SK-N-SH (cell line): ENCODE measurements around the gene TPRG1. TPM values are rescaled to one million over a fixed set of nuclear protein-coding genes. Genes with fewer than 3 reads are reported as not detected.

Experiments
- CTCF ChIA-PET: fragments of 300-600, 350-600 bp; formaldehyde crosslinking; extraction: SDS; loops from one replicate; lab custom pipeline; 2021; lab: Yijun Ruan, JAX
- POLR2A ChIA-PET: fragments of 350-600 bp; sonication (Branson Sonifier 250); formaldehyde crosslinking; extraction: SDS; loops from one replicate; lab custom pipeline; 2020; ENCODE audit warnings: antibody characterized with exemption, inconsistent platforms; lab: Yijun Ruan, JAX
- DNase-seq: peaks from one replicate; pipeline ENCODE4 v3.0.0; 2012
- H2AFZ ChIP-seq: fragments of 200-600 bp; sonication (generic); 2 replicates; pipeline ENCODE4 v1.8.1; 2016; ENCODE audit warnings: antibody characterized with exemption, mild to moderate bottlenecking, low read depth
- H3F3A ChIP-seq: fragments of 200-600 bp; sonication (generic); replicated peaks from 2 replicates; pipeline ENCODE3; 2016; ENCODE audit warnings: antibody characterized with exemption, mild to moderate bottlenecking; ENCODE audit not compliant: insufficient read depth
- H3K27ac ChIP-seq, 2 experiments: fragments of 200-500 bp in 1 of 2; fragments of 200-600 bp in 1 of 2; sonication (Bioruptor generic) in 1 of 2; sonication (generic), shearing (Covaris generic) in 1 of 2; 2 replicates each; pipeline versions ENCODE4 v1.5.1 to v1.6.1; 2014 to 2016; ENCODE audit warnings: low read depth in 2 of 2, inconsistent platforms in 1 of 2, low read length in 1 of 2, mild to moderate bottlenecking in 1 of 2, mixed read lengths in 1 of 2
- H3K27me3 ChIP-seq: fragments of 200-600 bp; sonication (generic), shearing (Covaris generic); 2 replicates; pipeline ENCODE4 v1.6.1; 2016; ENCODE audit warnings: mixed run types; ENCODE audit not compliant: insufficient read depth
- H3K36me3 ChIP-seq, 2 experiments: fragments of 200-500 bp in 1 of 2; fragments of 200-600 bp in 1 of 2; sonication (Bioruptor generic) in 1 of 2; sonication (generic) in 1 of 2; replicated peaks in 1 of 2; 2 replicates each; pipeline versions ENCODE3 to v1.5.1; 2014 to 2016; ENCODE audit warnings: low read length in 1 of 2, mild to moderate bottlenecking in 1 of 2; ENCODE audit not compliant: insufficient read depth in 2 of 2, control insufficient read depth in 1 of 2
- H3K4me1 ChIP-seq, 2 experiments: fragments of 200-500 bp in 1 of 2; fragments of 200-600 bp in 1 of 2; sonication (Bioruptor generic) in 1 of 2; sonication (generic), shearing (Covaris generic) in 1 of 2; 2 replicates each; pipeline versions ENCODE4 v1.5.1 to v1.6.1; 2014 to 2016; ENCODE audit warnings: low read depth in 1 of 2, low read length in 1 of 2, mixed run types in 1 of 2; ENCODE audit not compliant: insufficient read depth in 2 of 2, control insufficient read depth in 1 of 2
- H3K4me2 ChIP-seq: fragments of 200-600 bp; sonication (generic), shearing (Covaris generic); 2 replicates; pipeline ENCODE4 v1.6.1; 2017; ENCODE audit warnings: mixed run types
- H3K4me3 ChIP-seq, 2 experiments: fragments of 200-500 bp in 1 of 2; fragments of 200-600 bp in 1 of 2; sonication (Bioruptor generic) in 1 of 2; sonication (generic), shearing (Covaris generic) in 1 of 2; 2 replicates each; pipeline versions ENCODE4 v1.5.1 to v1.8.1; 2014 to 2016; ENCODE audit warnings: low read depth in 2 of 2, inconsistent platforms in 1 of 2, low read length in 1 of 2, mild to moderate bottlenecking in 1 of 2, mixed read lengths in 1 of 2, moderate library complexity in 1 of 2
- H3K79me2 ChIP-seq: fragments of 200-600 bp; sonication (generic); 2 replicates; pipeline ENCODE4 v1.8.1; 2017; ENCODE audit warnings: mild to moderate bottlenecking; ENCODE audit not compliant: insufficient read depth
- H3K9ac ChIP-seq: fragments of 200-600 bp; sonication (generic); 2 replicates; pipeline ENCODE4 v1.6.1; 2017; ENCODE audit warnings: mixed run types
- H3K9me2 ChIP-seq: fragments of 200-600 bp; sonication (generic); 2 replicates; pipeline ENCODE4 v1.6.1; 2017; ENCODE audit warnings: mixed run types
- H3K9me3 ChIP-seq: fragments of 200-600 bp; sonication (generic); 2 replicates; pipeline ENCODE4 v1.6.1; 2017; ENCODE audit warnings: mixed run types, mild to moderate bottlenecking, moderate library complexity
- H4K20me1 ChIP-seq: fragments of 200-600 bp; sonication (generic); 2 replicates; pipeline ENCODE4 v1.6.1; 2017; ENCODE audit warnings: mild to moderate bottlenecking, mixed run types; ENCODE audit not compliant: insufficient read depth
- FOSL2 ChIP-seq: IDR thresholded peaks from 2 replicates; pipeline ENCODE4 v1.4.0; 2012; ENCODE audit warnings: low read depth, mild to moderate bottlenecking, moderate library complexity, borderline replicate concordance
- FOXM1 ChIP-seq: IDR thresholded peaks from 2 replicates; pipeline ENCODE4 v1.4.0; 2012; ENCODE audit warnings: low read depth, mild to moderate bottlenecking
- JUND ChIP-seq: IDR thresholded peaks from 2 replicates; pipeline ENCODE4 v1.4.0; 2012
- MAX ChIP-seq: IDR thresholded peaks from 2 replicates; pipeline ENCODE4 v1.4.0; 2012; ENCODE audit warnings: low read depth
- MEF2A ChIP-seq: IDR thresholded peaks from 2 replicates; pipeline ENCODE4 v1.4.0; 2012; ENCODE audit warnings: low read depth, borderline replicate concordance
- PBX3 ChIP-seq: IDR thresholded peaks from 2 replicates; pipeline ENCODE4; 2012
- POLR2AphosphoS5 ChIP-seq: IDR thresholded peaks from 2 replicates; pipeline ENCODE4 v1.6.1; 2012; ENCODE audit warnings: low read depth, low read length
- RCOR1 ChIP-seq: fragments of 150-350 bp; IDR thresholded peaks from 2 replicates; pipeline ENCODE4 v1.6.1; 2017; ENCODE audit warnings: antibody characterized with exemption, low read length
- RFX5 ChIP-seq: IDR thresholded peaks from 2 replicates; pipeline ENCODE4 v1.6.1; 2012; ENCODE audit warnings: mild to moderate bottlenecking, improper control_type of control experiment, low read length
- SIN3A ChIP-seq: IDR thresholded peaks from 2 replicates; pipeline ENCODE4 v1.6.1; 2012; ENCODE audit warnings: low read depth, mild to moderate bottlenecking, low read length, moderate library complexity, borderline replicate concordance
- TAF1 ChIP-seq: IDR thresholded peaks from 2 replicates; pipeline ENCODE4 v1.6.1; 2012; ENCODE audit warnings: low read depth, mild to moderate bottlenecking, low read length, moderate library complexity, borderline replicate concordance
- TCF12 ChIP-seq: IDR thresholded peaks from 2 replicates; pipeline ENCODE4 v1.4.0; 2012
- TEAD4 ChIP-seq: IDR thresholded peaks from 2 replicates; pipeline ENCODE4 v1.4.0; 2012; ENCODE audit warnings: mild to moderate bottlenecking, borderline replicate concordance; ENCODE audit not compliant: insufficient read depth
- USF1 ChIP-seq: IDR thresholded peaks from 2 replicates; pipeline ENCODE4 v1.4.0; 2012; ENCODE audit warnings: low read depth, borderline replicate concordance
- USF2 ChIP-seq: fragments of 150-350 bp; IDR thresholded peaks from 2 replicates; pipeline ENCODE4 v1.6.1; 2017; ENCODE audit warnings: antibody characterized with exemption, low read length, low read depth, borderline replicate concordance
- ZBTB33 ChIP-seq: IDR thresholded peaks from 2 replicates; pipeline ENCODE4 v1.4.0; 2012; ENCODE audit warnings: low read depth, borderline replicate concordance
- WGBS: methylation state at CpG from one replicate; pipeline ENCODE4 v1.1.6; 2017; ENCODE audit warnings: low lambda C conversion rate; 5-methylcytosine and 5-hydroxymethylcytosine counted together
- polyA plus RNA-seq, 3 experiments: library from polyadenylated mRNA; depleted of rRNA; stranded (reverse); fragments of >200 nt; gene quantifications; 2 replicates each; pipeline ENCODE4 v1.2.3, GENCODE V29; 2012

The TPRG1 gene
- polyA plus RNA-seq, 1 of the 3 experiments (the other 2 are of a cell fraction): 0.64 TPM

GRCh38 chr3:189294649-189295048 lies 122.9 kb downstream of the TPRG1 start:
- WGBS: 77% methylated on average over 5 of the region's 5 CpGs
- Histone ChIP-seq H3K27me3 (no peaks in the 10 kb centered on the region; the same call in 1 of the 2 replicates), H3K4me3 (no peak overlapping the region), H3K4me1 (no peaks in the 10 kb centered on the region), H3K9me3 (no peaks in the 10 kb centered on the region), H3K27ac (no peak overlapping the region), H3K79me2 (no peaks in the 10 kb centered on the region), H4K20me1 (no peaks in the 10 kb centered on the region)
- POLR2A ChIA-PET: no interaction called here
- DNase-seq: no peak
- TF ChIP-seq MAX: no peak
- no peak for TF ChIP-seq ZBTB33
- TF ChIP-seq TCF12: no peak
- no peak for TF ChIP-seq TAF1
- no peak for TF ChIP-seq SIN3A
- TF ChIP-seq PBX3: no peak
- no peak for TF ChIP-seq USF2
- no peak for TF ChIP-seq JUND
- TF ChIP-seq FOXM1: no peak
- no peak for TF ChIP-seq POLR2AphosphoS5
- no peak for TF ChIP-seq RFX5
- TF ChIP-seq MEF2A: no peak
- no peak for TF ChIP-seq USF1
- no peak for TF ChIP-seq FOSL2
- TF ChIP-seq TEAD4: no peak
- no peak for TF ChIP-seq RCOR1
- TF ChIP-seq, all 33 proteins: peak for 0
- Histone ChIP-seq H3K9me2 (no peaks in the 10 kb centered on the region), H3K9ac (no peak overlapping the region), H3K4me2 (no peak overlapping the region), H3K36me3 (no peaks in the 10 kb centered on the region), H2AFZ (no peak overlapping the region), H3F3A (no peaks in the 10 kb centered on the region)
- CTCF ChIA-PET: no interaction called here
